ENCODE measurements around the gene CHST2.

The CHST2 gene

GRCh38 chr3:143151004-143151731 is 31.6 kb downstream of the CHST2 start:
- H3K27me3 ChIP-seq (ENCODE audit: control insufficient read depth, low read length) = no peaks in the 10 kb centered on the region
- no peak overlapping the region for H3K4me2 ChIP-seq (ENCODE audit: low read length)
- no peaks in the 10 kb centered on the region for H3K9me3 ChIP-seq (ENCODE audit: control insufficient read depth, insufficient read depth, low read length)
- no peak for TF ChIP-seq CTCF (IDR thresholded peaks at IDR 0.05; ENCODE audit: low read depth, low read length, poor library complexity, severe bottlenecking)
- TF ChIP-seq EZH2phosphoT487 (IDR thresholded peaks at IDR 0.05; ENCODE audit: borderline replicate concordance, low read length) = no peak
- no peaks in the 10 kb centered on the region for H3K36me3 ChIP-seq (ENCODE audit: control insufficient read depth, low read length)
- H4K20me1 ChIP-seq (ENCODE audit: control insufficient read depth, insufficient read depth, low read depth, low read length) = no peaks in the 10 kb centered on the region
- no peaks in the 10 kb centered on the region for H3K9me2 ChIP-seq (replicated peaks; ENCODE audit: control insufficient read depth, low read length)
- H3K4me3 ChIP-seq (ENCODE audit: low read length) = no peak overlapping the region
- no peak overlapping the region for H3K27ac ChIP-seq (ENCODE audit: low read depth, low read length)
- no peaks in the 10 kb centered on the region for H3K79me2 ChIP-seq (ENCODE audit: control insufficient read depth, low read length)
- no peaks in the 10 kb centered on the region for H3K4me1 ChIP-seq (ENCODE audit: control insufficient read depth, low read length)
- H3F3A ChIP-seq (ENCODE audit: control insufficient read depth, insufficient read depth) = no peaks in the 10 kb centered on the region

- Histone ChIP-seq H3K4me3 (ENCODE audit: low read length) (no peak overlapping the region), H3K9me2 (replicated peaks; ENCODE audit: control insufficient read depth, low read length) (no peaks in the 10 kb centered on the region), H3F3A (ENCODE audit: control insufficient read depth, insufficient read depth) (no peaks in the 10 kb centered on the region), H3K4me1 (ENCODE audit: control insufficient read depth, low read length) (no peaks in the 10 kb centered on the region), H3K36me3 (ENCODE audit: control insufficient read depth, low read length) (no peaks in the 10 kb centered on the region), H3K27ac (ENCODE audit: low read depth, low read length) (no peak overlapping the region), H3K9me3 (ENCODE audit: control insufficient read depth, insufficient read depth, low read length) (no peaks in the 10 kb centered on the region), H3K79me2 (ENCODE audit: control insufficient read depth, low read length) (no peaks in the 10 kb centered on the region), H3K27me3 (ENCODE audit: control insufficient read depth, low read length) (no peaks in the 10 kb centered on the region), H3K4me2 (ENCODE audit: low read length) (no peak overlapping the region), H4K20me1 (ENCODE audit: control insufficient read depth, insufficient read depth, low read depth, low read length) (no peaks in the 10 kb centered on the region)
- TF ChIP-seq EZH2phosphoT487 (IDR thresholded peaks at IDR 0.05; ENCODE audit: borderline replicate concordance, low read length) = no peak
- no peak for TF ChIP-seq CTCF (IDR thresholded peaks at IDR 0.05; ENCODE audit: low read depth, low read length, poor library complexity, severe bottlenecking)
Measured at GRCh38 chr3:143152043-143152442, 32.5 kb downstream of the CHST2 start.

- H3F3A ChIP-seq (ENCODE audit: control insufficient read depth, insufficient read depth) = no peaks in the 10 kb centered on the region
- H3K9me2 ChIP-seq (replicated peaks; ENCODE audit: control insufficient read depth, low read length) = no peaks in the 10 kb centered on the region
- TF ChIP-seq CTCF (IDR thresholded peaks at IDR 0.05; ENCODE audit: low read depth, low read length, poor library complexity, severe bottlenecking) (no peak), EZH2phosphoT487 (IDR thresholded peaks at IDR 0.05; ENCODE audit: borderline replicate concordance, low read length) (no peak)
- peaks cover 8% of the 10 kb centered on the region for H3K4me1 ChIP-seq (ENCODE audit: control insufficient read depth, low read length)
- no peaks in the 10 kb centered on the region for H3K36me3 ChIP-seq (ENCODE audit: control insufficient read depth, low read length)
- H3K27ac ChIP-seq (ENCODE audit: low read depth, low read length) = no peak overlapping the region
- no peak overlapping the region for H3K4me2 ChIP-seq (ENCODE audit: low read length)
- H3K4me3 ChIP-seq (ENCODE audit: low read length) = no peak overlapping the region
- H3K9me3 ChIP-seq (ENCODE audit: control insufficient read depth, insufficient read depth, low read length) = no peaks in the 10 kb centered on the region
- no peaks in the 10 kb centered on the region for H3K27me3 ChIP-seq (ENCODE audit: control insufficient read depth, low read length)
- H3K79me2 ChIP-seq (ENCODE audit: control insufficient read depth, low read length) = no peaks in the 10 kb centered on the region
- no peaks in the 10 kb centered on the region for H4K20me1 ChIP-seq (ENCODE audit: control insufficient read depth, insufficient read depth, low read depth, low read length)
Measured at GRCh38 chr3:143155756-143156155, 36.2 kb downstream of the CHST2 start.
